ENCODE results near the gene PDP2. TPM values are rescaled to one million over a fixed set of nuclear protein-coding genes. Genes with fewer than 3 reads are reported as not detected.

Gene PDP2
- total RNA-seq, 1 experiment from 2014 or later, result 28.4 TPM

DNA sequence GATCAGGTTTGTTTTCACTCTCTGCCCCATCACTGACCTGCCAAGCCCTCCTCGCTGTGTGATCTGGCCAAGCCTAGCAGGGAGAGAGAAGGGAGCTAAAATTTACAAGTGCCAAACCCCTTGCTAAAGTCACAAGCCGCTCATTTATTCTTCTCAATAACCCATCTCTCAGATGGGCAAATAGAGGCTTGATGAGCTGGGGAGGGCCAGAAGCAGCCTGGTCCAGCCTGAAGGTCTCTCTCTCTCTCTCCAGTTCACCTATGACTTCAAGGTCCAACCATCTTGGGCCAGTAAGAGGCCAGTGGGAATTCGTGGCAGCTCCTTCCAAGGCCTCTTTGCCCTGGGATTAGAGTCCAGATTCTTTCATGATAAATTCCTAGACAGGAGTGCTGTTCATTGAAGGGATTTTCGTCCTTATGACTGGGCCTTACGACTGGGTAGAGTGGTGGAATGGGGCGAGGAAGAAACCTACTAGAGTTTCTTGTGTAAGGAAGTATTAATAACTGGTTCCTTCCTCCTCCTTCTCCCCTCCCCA lies 32.7 kb upstream of the PDP2 start:
- ATAC-seq (no peak), DNase-seq (ENCODE audit: low spot score) (no peak)
- TF ChIP-seq TEAD1 (CRISPR knock-in tag; IDR thresholded peaks at IDR 0.05) (no peak), ATF2 (CRISPR knock-in tag; IDR thresholded peaks at IDR 0.05; ENCODE audit: borderline replicate concordance, low read depth) (no peak), NR1H2 (CRISPR knock-in tag; IDR thresholded peaks at IDR 0.05) (no peak), MAX (CRISPR knock-in tag; IDR thresholded peaks at IDR 0.05) (no peak), CDX4 (CRISPR knock-in tag; IDR thresholded peaks at IDR 0.05; ENCODE audit: borderline replicate concordance) (no peak)
- TF ChIP-seq, protein P1, sequence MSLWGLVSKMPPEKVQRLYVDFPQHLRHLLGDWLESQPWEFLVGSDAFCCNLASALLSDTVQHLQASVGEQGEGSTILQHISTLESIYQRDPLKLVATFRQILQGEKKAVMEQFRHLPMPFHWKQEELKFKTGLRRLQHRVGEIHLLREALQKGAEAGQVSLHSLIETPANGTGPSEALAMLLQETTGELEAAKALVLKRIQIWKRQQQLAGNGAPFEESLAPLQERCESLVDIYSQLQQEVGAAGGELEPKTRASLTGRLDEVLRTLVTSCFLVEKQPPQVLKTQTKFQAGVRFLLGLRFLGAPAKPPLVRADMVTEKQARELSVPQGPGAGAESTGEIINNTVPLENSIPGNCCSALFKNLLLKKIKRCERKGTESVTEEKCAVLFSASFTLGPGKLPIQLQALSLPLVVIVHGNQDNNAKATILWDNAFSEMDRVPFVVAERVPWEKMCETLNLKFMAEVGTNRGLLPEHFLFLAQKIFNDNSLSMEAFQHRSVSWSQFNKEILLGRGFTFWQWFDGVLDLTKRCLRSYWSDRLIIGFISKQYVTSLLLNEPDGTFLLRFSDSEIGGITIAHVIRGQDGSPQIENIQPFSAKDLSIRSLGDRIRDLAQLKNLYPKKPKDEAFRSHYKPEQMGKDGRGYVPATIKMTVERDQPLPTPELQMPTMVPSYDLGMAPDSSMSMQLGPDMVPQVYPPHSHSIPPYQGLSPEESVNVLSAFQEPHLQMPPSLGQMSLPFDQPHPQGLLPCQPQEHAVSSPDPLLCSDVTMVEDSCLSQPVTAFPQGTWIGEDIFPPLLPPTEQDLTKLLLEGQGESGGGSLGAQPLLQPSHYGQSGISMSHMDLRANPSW (CRISPR knock-in tag; conservative IDR thresholded peaks at IDR 0.05; ENCODE audit: low read depth), result no peak
- peaks cover 58% of the 10 kb centered on the region for H3K27me3 Mint-ChIP-seq (ENCODE audit: low read depth)
- no peaks in the 10 kb centered on the region for H3K36me3 Mint-ChIP-seq
- no peaks in the 10 kb centered on the region for H3K9me3 Mint-ChIP-seq
- ChIA-PET CTCF (interaction anchor here (1.2 to 4.0 kb wide), 4 partner anchors 17 to 196 kb away, joined by 4 to 70 read pairs (median 4); partner anchors contain the start of gene NAE1), POLR2A (interaction anchor here (1.0 kb wide), 1 partner anchor 33 kb away, joined by 3 read pairs; the partner anchor contains the start of gene PDP2)
- no peak overlapping the region for H3K27ac Mint-ChIP-seq
- peaks cover 13% of the 10 kb centered on the region for H3K4me1 Mint-ChIP-seq
- no peak overlapping the region for H3K4me3 Mint-ChIP-seq

- DNase-seq (ENCODE audit: low spot score) (no peak), ATAC-seq (no peak)
- Mint-ChIP-seq H3K9me3 (no peaks in the 10 kb centered on the region), H3K27me3 (ENCODE audit: low read depth) (peaks cover 53% of the 10 kb centered on the region), H3K4me1 (peaks cover 13% of the 10 kb centered on the region), H3K27ac (no peak overlapping the region), H3K36me3 (no peaks in the 10 kb centered on the region), H3K4me3 (no peak overlapping the region)
- ChIA-PET POLR2A (interaction anchor here (1.0 kb wide), 1 partner anchor 32 kb away, joined by 3 read pairs; the partner anchor contains the start of gene PDP2), CTCF (interaction anchor here (1.2 to 4.0 kb wide), 5 partner anchors 18 to 240 kb away, joined by 4 to 70 read pairs (median 7); partner anchors contain the start of gene NAE1)
- TF ChIP-seq, protein P2, sequence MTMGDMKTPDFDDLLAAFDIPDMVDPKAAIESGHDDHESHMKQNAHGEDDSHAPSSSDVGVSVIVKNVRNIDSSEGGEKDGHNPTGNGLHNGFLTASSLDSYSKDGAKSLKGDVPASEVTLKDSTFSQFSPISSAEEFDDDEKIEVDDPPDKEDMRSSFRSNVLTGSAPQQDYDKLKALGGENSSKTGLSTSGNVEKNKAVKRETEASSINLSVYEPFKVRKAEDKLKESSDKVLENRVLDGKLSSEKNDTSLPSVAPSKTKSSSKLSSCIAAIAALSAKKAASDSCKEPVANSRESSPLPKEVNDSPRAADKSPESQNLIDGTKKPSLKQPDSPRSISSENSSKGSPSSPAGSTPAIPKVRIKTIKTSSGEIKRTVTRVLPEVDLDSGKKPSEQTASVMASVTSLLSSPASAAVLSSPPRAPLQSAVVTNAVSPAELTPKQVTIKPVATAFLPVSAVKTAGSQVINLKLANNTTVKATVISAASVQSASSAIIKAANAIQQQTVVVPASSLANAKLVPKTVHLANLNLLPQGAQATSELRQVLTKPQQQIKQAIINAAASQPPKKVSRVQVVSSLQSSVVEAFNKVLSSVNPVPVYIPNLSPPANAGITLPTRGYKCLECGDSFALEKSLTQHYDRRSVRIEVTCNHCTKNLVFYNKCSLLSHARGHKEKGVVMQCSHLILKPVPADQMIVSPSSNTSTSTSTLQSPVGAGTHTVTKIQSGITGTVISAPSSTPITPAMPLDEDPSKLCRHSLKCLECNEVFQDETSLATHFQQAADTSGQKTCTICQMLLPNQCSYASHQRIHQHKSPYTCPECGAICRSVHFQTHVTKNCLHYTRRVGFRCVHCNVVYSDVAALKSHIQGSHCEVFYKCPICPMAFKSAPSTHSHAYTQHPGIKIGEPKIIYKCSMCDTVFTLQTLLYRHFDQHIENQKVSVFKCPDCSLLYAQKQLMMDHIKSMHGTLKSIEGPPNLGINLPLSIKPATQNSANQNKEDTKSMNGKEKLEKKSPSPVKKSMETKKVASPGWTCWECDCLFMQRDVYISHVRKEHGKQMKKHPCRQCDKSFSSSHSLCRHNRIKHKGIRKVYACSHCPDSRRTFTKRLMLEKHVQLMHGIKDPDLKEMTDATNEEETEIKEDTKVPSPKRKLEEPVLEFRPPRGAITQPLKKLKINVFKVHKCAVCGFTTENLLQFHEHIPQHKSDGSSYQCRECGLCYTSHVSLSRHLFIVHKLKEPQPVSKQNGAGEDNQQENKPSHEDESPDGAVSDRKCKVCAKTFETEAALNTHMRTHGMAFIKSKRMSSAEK (CRISPR knock-in tag; IDR thresholded peaks at IDR 0.05; ENCODE audit: borderline replicate concordance), result no peak
- TF ChIP-seq E2F4 (CRISPR knock-in tag; IDR thresholded peaks at IDR 0.05; ENCODE audit: borderline replicate concordance, low read depth) (no peak), ATF1 (CRISPR knock-in tag; IDR thresholded peaks at IDR 0.05) (no peak), MXD4 (CRISPR knock-in tag; IDR thresholded peaks at IDR 0.05; ENCODE audit: borderline replicate concordance) (no peak), RELA (CRISPR knock-in tag; IDR thresholded peaks at IDR 0.05; ENCODE audit: borderline replicate concordance) (no peak), CDX4 (CRISPR knock-in tag; IDR thresholded peaks at IDR 0.05; ENCODE audit: borderline replicate concordance) (no peak), NR2C2 (CRISPR knock-in tag; IDR thresholded peaks at IDR 0.05) (no peak), MYBL2 (CRISPR knock-in tag; IDR thresholded peaks at IDR 0.05) (no peak), SMAD4 (CRISPR knock-in tag; IDR thresholded peaks at IDR 0.05) (no peak)
- TF ChIP-seq, protein P3, sequence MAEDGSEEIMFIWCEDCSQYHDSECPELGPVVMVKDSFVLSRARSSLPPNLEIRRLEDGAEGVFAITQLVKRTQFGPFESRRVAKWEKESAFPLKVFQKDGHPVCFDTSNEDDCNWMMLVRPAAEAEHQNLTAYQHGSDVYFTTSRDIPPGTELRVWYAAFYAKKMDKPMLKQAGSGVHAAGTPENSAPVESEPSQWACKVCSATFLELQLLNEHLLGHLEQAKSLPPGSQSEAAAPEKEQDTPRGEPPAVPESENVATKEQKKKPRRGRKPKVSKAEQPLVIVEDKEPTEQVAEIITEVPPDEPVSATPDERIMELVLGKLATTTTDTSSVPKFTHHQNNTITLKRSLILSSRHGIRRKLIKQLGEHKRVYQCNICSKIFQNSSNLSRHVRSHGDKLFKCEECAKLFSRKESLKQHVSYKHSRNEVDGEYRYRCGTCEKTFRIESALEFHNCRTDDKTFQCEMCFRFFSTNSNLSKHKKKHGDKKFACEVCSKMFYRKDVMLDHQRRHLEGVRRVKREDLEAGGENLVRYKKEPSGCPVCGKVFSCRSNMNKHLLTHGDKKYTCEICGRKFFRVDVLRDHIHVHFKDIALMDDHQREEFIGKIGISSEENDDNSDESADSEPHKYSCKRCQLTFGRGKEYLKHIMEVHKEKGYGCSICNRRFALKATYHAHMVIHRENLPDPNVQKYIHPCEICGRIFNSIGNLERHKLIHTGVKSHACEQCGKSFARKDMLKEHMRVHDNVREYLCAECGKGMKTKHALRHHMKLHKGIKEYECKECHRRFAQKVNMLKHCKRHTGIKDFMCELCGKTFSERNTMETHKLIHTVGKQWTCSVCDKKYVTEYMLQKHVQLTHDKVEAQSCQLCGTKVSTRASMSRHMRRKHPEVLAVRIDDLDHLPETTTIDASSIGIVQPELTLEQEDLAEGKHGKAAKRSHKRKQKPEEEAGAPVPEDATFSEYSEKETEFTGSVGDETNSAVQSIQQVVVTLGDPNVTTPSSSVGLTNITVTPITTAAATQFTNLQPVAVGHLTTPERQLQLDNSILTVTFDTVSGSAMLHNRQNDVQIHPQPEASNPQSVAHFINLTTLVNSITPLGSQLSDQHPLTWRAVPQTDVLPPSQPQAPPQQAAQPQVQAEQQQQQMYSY (CRISPR knock-in tag; IDR thresholded peaks at IDR 0.05), result no peak
Measured at GRCh38 chr16:66848172-66848571, 32.1 kb upstream of the PDP2 start.

All from WTC11 (cell line).